NCI-H69 (cell line): ENCODE data around the gene MYCBP2.
"Not testable (repeated sequence)": the region's sequence is repeated elsewhere in the genome, so short reads cannot be mapped to it uniquely, and the experiment has no call there.

Experiments used
- DNase-seq: peaks from one replicate; lab custom pipeline; 2025; lab: John Stamatoyannopoulos, UW

Gene MYCBP2

DNA sequence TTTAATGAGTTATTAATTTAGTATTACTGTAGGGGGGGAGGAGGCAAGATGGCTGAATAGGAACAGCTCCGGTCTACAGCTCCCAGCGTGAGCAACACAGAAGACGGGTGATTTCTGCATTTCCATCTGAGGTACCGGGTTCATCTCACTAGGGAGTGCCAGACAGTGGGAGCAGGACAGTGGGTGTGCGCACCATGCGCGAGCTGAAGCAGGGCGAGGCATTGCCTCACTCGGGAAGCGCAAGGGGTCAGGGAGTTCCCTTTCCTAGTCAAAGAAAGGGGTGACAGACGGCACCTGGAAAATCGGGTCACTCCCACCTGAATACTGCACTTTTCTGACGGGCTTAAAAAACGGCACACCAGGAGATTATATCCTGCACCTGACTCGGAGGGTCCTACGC is 127.9 kb downstream of the MYCBP2 start:
- not testable (repeated sequence) for DNase-seq

DNA sequence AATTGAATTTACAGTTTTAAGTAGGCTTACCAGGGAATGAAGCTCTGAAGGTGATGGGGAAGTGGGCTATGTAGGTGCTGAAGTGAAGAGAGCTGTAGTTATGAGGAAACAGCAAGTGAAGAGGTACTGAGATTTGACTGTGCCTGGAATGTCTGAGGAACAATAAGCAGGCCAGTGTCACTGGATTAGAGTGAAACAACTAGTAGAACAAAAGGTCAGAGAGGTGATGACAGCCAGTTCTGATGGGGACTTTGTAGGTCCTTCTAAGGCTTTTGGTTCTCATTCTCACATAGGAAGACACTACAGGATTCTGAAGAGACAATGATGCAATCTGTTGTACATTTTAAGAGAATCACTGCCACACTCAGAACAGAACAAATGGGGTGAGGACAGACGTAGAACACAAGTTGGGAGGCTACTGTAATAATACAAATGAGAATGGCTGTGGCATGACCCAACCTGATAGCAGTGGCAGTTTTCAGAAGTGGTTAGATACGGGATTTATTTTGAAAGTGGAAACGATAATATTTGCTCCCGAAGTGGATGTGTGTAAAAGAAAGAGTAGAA is 130.8 kb downstream of the MYCBP2 start:
- DNase-seq = no peak

DNA sequence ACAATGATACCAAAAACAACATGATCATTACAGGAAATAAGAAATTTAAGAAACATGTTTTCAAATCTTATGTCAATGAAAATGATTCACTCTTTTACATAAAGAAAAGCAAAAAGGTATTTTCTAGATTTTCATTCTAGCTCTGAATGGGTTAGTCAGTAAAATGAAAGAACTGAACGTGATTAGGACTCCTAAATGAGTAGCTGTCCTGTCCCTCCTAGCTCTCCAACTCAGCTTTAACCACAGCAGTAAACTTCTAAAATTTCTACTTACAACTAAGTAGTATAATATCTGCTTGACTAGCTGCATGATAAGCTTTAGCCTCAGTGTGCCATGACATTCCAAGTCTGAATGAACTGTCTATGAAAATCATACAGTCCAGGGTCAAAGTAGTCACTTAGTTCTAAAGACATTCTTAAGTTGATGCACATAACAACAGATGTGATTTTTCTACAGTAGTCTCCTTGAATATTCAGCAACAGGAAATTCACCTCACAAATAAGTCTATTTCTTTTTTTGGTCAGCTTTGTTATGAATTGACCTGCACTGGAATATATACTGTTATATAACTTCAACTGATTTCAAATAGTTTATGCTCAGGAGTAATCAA is 136.4 kb downstream of the MYCBP2 start:
- DNase-seq = no peak

DNA sequence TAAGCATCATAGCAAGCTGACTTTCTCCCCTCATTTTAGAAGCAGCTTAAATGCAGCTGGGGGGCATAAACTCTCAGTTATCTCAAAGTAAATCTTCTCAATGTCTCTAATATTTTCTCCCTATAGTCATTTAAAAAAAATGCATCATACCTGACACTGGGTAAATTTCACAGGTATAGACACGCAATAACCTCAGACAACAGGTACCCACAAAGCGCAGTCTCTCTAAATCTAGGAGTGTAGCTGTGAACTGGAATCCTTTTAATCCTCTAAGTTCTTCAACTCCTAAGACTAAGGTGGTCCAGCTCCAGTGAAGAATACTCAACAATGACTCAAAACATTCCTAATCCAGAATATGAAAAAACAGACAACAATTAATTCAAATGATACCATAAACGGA is 141.2 kb downstream of the MYCBP2 start:
- no peak for DNase-seq

DNA sequence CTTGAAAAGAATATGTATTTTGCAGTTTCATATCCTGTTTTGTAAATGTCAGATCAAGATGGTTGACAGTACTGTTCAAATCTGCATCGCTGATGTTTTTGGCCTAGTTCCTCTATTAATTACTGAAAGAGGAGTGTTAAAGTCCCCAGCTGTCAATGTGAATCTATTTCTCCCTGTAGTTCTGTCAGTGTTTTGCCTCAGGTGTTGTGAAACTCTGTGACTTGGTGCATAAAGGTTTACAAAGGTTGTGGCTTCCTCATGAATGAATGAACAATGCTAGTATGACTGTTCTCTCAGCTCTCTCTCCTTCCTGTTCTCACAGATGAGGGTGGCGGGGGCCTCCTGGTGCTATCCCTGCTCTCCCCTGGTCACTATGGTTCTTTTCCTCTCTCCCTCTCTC is 142.4 kb downstream of the MYCBP2 start:
- DNase-seq = no peak

DNA sequence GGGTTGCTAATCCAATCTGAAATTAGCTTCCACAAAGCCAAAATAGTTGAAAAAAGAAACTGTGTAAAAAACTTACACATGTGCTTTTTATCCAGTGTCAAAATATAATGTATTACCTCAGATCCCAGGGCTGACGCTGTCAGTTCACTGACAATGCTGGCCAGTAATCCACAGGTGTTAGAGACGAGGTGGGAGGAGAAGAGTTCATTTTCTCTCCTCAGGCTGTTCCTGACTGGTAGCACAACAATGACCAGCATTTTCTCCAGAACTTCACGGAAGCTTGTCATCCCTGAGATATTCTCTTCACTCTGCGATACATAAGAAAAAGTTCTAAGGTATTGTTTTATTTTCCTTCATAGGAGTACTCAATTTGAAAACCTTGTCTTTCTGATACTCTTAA is 146.9 kb downstream of the MYCBP2 start:
- DNase-seq = no peak

DNA sequence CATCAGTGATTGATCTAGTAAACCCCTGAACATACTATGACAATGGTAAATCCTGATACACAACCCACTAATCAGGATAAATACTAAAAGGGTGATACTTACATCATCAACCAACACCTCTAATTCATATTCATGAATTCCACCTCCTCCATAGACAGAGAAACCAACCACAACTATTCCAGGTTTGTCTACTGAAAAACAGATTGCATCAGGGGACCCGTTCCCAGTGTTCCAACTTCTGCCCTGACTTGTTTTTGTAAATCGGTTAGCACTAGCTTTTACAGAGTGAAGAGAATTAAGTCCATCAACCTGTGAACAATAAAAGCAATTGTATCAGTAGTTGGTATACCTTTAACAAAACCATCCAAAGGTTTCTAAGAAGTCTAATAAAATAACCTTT is 149.2 kb downstream of the MYCBP2 start:
- DNase-seq = no peak

DNA sequence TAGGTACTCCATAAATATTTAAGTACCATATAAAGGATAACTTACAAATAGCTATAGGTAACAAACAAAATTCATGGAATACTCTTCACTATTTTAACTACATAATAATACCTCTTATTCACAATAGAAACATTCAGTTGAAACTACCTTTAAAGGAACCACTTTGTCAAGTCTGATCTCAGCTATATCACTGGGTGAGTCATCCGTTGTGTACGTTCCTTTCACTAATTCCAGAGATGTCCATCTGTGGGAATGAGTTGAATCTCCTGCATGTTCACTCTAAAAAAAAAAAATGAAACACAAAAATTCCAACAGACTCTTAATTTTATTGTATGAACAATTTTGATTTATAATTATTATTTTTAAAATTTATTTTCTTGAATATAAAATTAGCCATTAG is 150.5 kb downstream of the MYCBP2 start:
- no peak for DNase-seq

DNA sequence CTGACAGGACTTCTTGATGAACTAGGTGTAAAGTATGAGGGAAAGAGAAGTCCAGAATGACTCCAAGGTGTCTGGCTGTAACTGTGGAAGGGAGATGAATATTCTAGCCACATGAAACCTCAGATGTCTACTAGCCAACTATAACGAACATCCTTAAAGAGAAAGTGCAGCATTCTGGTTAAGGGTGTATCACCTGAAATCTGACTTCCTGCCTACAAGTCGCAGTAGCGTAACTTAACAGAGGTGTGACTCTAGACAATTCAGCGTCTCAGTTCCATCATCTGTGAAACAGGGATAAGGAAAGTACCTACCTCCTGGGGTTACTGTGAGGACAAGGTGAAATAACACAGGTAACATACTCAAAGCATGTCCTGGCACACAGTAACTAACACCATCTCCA is 154.2 kb downstream of the MYCBP2 start:
- DNase-seq = no peak

DNA sequence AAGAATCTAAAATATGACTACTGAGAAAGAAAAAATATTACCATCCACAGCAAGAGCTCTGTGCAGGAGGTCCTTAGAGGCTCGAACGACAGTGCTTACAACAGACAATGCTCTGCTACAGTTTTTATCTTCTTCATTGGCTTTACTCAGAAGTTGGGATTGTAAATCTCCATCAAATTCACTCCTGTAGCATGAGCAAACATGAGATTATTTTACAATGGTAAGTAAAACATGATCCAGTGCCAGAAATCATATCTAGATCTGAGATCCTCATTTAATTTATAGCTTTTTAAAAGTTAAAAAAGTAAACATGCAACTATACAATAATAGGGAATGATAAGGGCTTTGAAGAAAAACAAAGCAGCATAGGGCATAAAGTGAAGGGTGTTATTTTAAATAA is 155.4 kb downstream of the MYCBP2 start:
- DNase-seq = no peak

DNA sequence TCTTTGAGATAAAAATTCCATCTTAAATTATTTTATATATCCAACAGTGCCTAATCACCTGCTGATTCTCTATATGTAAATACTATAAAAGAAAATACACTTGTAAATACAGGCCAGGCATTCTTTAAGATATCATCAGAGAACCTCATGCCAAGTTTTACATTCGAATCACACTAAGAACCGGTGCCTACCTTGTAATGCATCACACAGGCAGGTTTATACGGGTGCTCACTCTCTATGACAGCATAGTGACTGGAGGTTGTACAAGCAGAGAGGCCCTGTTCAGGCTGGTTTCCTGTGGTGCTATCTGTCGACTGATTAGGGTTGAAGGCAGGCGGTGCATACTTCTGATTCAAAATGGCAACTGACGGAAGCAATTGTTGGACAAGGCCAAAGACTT is 158.7 kb downstream of the MYCBP2 start:
- no peak for DNase-seq

DNA sequence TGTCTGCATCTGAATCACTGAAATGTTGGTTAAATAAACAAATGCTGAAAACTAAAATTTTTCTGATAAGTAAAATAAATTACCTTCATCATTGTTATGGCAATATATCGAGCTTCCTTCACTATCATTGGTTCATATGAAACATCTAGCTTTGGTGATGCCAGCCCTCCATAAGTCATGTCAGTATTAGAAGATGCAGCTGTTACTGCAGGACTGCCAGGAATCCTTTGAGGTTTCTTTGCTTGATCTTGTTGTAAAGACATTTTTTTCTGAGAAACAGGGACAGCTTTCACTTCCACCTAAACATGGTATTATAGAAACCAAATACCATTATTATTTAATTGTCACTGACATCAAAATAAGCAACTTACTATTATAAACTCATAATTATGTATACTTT is 176.2 kb downstream of the MYCBP2 start:
- no peak for DNase-seq

DNA sequence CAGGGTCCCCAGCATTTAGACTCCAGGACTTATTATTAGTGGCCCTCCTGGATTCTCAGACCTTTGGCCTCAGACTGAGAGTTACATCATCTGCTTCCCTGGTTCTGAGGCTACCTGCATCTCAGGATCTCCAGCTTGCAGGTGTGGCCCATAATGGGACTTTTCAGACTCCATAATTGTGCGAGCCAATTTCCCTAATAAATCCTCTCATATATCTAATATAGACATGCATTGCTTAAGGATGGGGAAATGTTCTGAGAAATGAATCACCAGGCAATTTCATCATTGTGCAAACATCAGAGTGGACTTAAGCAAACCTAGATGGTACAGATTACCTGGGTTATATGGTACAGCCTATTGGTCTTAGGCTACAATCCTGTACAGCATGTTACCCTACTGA is 183.5 kb downstream of the MYCBP2 start:
- no peak for DNase-seq

DNA sequence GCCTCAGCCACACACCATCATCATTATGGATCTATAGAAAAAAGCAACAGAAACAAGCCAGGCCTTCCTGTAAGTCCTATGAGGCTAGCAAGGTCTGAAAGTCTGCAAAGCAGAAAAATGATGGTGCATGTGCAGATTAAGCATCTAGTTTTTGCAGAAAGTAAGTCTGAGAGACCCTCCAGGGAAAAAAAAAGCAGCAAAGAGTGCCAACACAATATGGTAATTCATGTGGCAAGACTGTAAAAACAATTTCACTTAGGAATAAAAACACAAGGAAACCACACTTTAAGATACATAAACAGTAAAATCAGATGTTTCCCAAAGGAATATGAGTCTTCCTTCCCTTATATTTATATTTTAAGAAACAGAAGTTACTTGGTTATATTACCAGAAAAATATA is 187.6 kb downstream of the MYCBP2 start:
- no peak for DNase-seq

DNA sequence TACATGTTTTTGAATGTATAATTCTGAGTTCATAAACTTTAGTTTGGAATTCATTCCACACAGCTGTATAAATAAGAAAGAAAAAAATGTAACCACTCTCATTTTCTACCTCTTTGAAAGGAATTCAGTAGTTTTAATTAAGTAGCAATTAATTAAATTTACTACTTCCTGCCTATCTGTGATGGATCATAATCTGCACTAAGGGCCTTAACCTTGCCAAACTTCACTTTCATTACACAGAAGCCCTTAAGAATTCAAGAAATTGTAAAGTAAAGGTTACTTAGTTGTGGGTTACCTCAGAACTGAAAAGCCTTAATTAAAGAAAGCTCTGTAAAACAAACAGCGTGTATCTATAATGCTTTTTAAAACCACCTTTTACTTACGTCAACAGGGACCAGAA is 188.1 kb downstream of the MYCBP2 start:
- no peak for DNase-seq

DNA sequence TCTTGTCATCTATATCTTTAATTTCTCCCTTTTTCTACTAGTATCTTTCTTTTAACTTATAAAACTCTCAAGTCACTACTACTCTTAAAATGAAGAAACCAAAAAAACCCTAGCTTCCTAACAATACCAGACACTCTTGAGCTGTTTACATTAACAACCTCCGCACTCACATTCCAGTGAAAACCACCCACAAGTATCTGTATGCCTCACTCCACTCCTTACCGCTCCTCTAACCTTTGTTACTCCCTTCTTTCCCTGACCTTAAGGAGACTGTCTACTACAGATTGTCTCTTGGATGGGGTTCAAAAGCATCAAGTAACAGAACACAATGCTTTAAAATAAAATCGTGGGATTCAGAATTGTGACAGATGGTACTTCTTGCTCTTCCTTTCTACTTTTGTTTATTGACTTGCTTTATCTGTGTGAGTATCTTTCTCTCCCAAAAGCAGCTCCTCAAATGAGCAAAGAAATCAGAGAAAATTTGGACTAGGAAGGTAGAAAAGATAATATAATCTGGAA is 189.9 kb downstream of the MYCBP2 start:
- DNase-seq = no peak

DNA sequence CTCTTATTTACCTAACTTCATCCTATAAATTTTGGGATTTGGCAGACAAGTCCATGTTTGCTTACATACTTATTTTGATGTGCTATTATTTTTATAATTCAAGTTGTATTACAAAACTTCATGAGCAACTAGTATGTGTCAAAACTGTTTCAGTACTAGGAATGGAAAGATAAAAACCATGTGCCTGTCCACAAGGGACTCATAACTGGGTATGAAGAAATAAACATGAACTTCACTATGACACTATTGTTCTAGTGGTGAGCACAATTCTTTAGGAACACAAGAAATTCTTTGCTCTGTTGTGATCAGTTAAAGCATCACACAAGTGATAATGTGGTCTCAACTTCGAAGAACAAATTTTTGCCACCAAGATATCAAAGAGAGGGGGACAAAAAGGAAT is 202.5 kb downstream of the MYCBP2 start:
- DNase-seq = no peak

DNA sequence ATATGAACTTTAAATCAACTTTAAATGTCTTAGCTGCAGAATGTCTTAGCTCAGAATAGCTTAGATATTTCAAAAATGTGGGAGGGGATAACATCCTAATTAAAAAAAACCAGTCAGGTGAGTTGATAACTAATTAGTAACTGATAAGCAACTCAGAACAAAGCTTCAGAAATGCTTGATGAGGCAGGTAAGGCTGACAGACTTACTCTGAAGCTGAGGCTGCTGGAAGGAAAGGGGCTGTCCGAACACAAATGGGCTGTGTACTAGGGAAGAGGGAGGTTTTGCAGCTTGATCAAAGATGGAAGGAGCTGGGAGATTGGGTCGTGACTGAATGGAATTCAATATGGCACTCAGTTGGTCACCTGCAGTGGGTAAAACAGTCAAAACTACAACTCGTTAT is 208.8 kb downstream of the MYCBP2 start:
- no peak for DNase-seq

DNA sequence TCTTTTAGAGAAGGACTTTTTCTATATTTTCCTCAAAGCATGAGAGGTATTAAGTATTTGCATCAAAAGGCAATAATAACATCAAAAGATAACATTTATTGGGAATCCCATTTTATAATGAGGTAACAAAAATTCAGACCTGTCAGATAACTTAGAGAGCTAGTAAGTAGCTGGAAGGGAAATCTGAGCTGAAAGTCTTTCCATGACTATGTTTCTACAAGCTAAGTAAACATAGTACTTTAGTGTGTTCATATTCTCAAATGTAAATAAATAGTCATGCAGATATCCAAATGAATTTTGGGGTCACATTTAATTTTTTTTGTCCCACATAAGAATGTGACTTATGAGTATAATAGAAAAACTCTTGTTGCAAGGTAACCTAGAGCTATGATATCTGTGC is 212.6 kb downstream of the MYCBP2 start:
- DNase-seq = no peak

DNA sequence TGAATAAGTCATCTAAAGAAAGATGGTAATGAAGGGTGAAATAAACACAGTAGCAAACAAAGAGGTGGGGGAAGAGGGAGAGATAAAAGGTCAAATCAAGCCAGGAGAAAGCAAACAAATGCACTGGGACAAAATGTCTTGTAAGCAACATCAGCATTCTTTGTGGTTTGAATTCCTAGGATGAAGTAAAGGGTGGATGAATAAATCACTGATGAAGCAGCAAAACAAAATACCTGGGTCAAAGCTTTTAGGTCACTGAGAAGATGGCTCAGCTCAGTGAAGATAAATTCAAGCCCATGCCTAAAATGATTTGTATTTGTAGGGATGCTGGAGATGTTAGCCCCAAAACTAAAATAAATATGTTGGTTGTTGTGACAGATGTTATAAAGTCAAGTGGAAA is 213.4 kb downstream of the MYCBP2 start:
- DNase-seq = no peak

DNA sequence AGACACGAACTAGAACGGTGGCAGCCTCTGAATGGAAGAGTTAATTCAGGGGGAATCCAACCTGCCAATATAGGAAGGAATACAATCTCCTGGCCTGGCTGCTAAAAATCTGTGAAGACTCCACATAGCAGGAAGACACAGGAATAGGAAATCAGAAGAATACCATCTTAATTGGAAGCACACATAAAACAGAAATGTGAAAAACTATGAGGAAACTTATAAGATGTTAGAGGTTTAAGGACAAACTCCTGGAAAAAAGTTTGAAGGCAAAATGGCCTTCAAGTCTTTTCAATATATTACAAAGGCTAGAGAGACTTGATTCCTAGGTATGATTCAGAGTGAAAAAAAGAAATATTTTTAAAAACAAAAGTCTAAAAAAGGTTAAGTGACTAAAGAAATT is 221.8 kb downstream of the MYCBP2 start:
- no peak for DNase-seq

DNA sequence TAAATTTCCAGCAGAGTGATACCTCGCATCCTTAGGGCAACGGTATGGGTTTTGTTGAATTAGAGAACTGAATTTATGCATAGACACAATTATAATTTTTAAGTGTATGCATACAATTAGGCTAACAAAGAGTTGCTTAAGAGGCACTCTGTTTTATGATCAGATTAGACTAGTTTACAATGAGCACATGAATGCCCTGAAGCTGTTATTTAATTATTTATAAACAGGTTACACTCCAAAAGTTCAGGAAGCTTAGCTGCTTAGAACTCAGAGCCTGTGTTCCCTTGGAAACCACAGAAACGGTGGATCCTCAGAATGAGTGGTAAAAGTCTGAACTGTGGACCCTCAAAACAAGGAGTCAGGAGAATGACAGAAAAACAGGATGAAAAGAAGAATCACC is 227.5 kb downstream of the MYCBP2 start:
- peak; percentile 2 for DNase-seq

DNA sequence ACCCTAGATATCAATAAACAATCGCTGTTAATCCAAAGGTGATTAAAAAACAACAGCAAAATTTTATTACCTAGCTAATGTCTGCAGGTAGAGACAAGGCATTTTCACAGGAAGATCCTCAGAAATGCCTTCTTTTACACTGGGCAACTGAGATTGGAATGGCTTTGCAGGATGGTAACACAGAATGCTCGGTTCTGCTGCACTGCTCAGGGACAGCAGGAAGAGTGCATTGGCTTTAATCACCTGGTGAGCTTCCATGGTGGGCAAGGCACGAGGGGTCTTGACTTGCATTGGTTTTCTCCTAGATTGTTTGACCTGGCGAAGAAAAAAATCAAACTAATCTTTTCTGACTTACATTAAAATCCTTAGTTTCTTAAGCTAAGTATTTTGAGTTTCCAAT is 231.6 kb downstream of the MYCBP2 start:
- no peak for DNase-seq

DNA sequence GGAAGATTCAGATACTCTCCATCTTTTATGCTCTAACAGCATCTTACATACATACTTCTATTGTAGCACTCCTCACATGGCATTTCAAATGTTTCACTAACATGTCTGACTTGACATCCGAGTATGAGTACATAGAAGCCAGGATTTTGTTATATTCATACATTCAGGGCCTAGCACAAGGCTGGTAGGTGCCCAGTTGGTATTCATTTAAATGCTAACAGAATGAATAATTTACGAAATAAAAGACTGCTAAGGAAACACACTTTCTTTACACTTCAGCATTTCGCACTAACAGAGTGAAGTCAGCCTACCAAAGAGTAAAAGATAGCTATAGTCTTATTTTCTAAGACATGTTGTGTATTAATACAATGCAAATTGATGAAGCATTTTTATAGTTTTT is 232.1 kb downstream of the MYCBP2 start:
- DNase-seq = no peak
